ENCODE data around the gene CLASRP.

The CLASRP gene

GRCh38 chr19:45071969-45072790 lies 33.3 kb downstream of the CLASRP start:
- DNase-seq (ENCODE audit: low read depth in 1 of 2, low spot score in 1 of 2): no peak
- no peak overlapping the region for H3K4me3 ChIP-seq (replicated peaks; ENCODE audit: insufficient read depth, low read length)
- no peaks in the 10 kb centered on the region for H3K27me3 ChIP-seq (ENCODE audit: insufficient read depth, poor library complexity, severe bottlenecking)
- H3K27ac ChIP-seq (replicated peaks): no peak overlapping the region
- no peak for TF ChIP-seq REST (IDR thresholded peaks at IDR 0.05; ENCODE audit: insufficient replicate concordance, low read depth)
- TF ChIP-seq SPI1 (IDR thresholded peaks at IDR 0.05; ENCODE audit: borderline replicate concordance, low read depth): no peak
- TF ChIP-seq GABPA (IDR thresholded peaks at IDR 0.05; ENCODE audit: low read depth): no peak
- TF ChIP-seq CTCF (IDR thresholded peaks at IDR 0.05; ENCODE audit: insufficient read depth, low read length): no peak
- no peak for TF ChIP-seq POLR2AphosphoS5 (IDR thresholded peaks at IDR 0.05; ENCODE audit: low read depth)

GRCh38 chr19:45074744-45075300 lies 36.0 kb downstream of the CLASRP start:
- Histone ChIP-seq H3K27me3 (ENCODE audit: insufficient read depth, poor library complexity, severe bottlenecking) (no peaks in the 10 kb centered on the region), H3K4me3 (replicated peaks; ENCODE audit: insufficient read depth, low read length) (peak overlapping the region; percentile 76), H3K27ac (replicated peaks) (peak overlapping the region; percentile 37)
- TF ChIP-seq SPI1 (IDR thresholded peaks at IDR 0.05; ENCODE audit: borderline replicate concordance, low read depth): no peak
- no peak for TF ChIP-seq CTCF (IDR thresholded peaks at IDR 0.05; ENCODE audit: insufficient read depth, low read length)
- TF ChIP-seq POLR2AphosphoS5 (IDR thresholded peaks at IDR 0.05; ENCODE audit: low read depth): no peak
- TF ChIP-seq REST (IDR thresholded peaks at IDR 0.05; ENCODE audit: insufficient replicate concordance, low read depth): no peak
- no peak for TF ChIP-seq GABPA (IDR thresholded peaks at IDR 0.05; ENCODE audit: low read depth)
- no peak for DNase-seq (ENCODE audit: low read depth in 1 of 2, low spot score in 1 of 2)

GRCh38 chr19:45075301-45076028 lies 36.6 kb downstream of the CLASRP start:
- H3K27me3 ChIP-seq (ENCODE audit: insufficient read depth, poor library complexity, severe bottlenecking): no peaks in the 10 kb centered on the region
- peak overlapping the region; percentile 76 for H3K4me3 ChIP-seq (replicated peaks; ENCODE audit: insufficient read depth, low read length)
- no peak for TF ChIP-seq REST (IDR thresholded peaks at IDR 0.05; ENCODE audit: insufficient replicate concordance, low read depth)
- no peak for TF ChIP-seq CTCF (IDR thresholded peaks at IDR 0.05; ENCODE audit: insufficient read depth, low read length)
- peak; percentile 9 for TF ChIP-seq SPI1 (IDR thresholded peaks at IDR 0.05; ENCODE audit: borderline replicate concordance, low read depth)
- TF ChIP-seq POLR2AphosphoS5 (IDR thresholded peaks at IDR 0.05; ENCODE audit: low read depth): 0 out of 2 replicates have a peak, but pooled peaks have one; percentile 5
- TF ChIP-seq GABPA (IDR thresholded peaks at IDR 0.05; ENCODE audit: low read depth): no peak
- peak; percentile 92 to 95 for DNase-seq (ENCODE audit: low read depth in 1 of 2, low spot score in 1 of 2)
- H3K27ac ChIP-seq (replicated peaks): peak overlapping the region; percentile 88

Data from HL-60 (cell line).